HL-60 (cell line): ENCODE measurements around the gene PCDHA12.

Source experiments
- TF ChIP-seq, protein P1 (sequence below): IDR thresholded peaks from one replicate; pipeline ENCODE4 v1.5.1; 2011; ENCODE audit warnings: low read length, control low read depth, inconsistent platforms; ENCODE audit not compliant: insufficient read depth
- TF ChIP-seq, protein P2 (sequence below): IDR thresholded peaks from 2 replicates; pipeline ENCODE4 v1.6.1; 2012; ENCODE audit warnings: low read depth; ENCODE audit not compliant: insufficient replicate concordance

DNA sequence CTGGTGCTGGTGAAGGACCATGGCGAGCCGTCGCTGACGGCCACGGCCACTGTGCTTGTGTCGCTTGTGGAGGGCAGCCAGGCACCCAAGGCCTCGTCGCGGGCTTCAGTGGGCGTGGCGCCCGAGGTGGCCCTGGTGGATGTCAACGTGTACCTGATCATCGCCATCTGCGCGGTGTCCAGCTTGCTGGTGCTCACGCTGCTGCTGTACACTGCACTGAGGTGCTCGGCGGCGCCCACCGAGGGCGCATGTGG, 17.2 kb upstream of the PCDHA12 start:
- TF ChIP-seq, protein P1, sequence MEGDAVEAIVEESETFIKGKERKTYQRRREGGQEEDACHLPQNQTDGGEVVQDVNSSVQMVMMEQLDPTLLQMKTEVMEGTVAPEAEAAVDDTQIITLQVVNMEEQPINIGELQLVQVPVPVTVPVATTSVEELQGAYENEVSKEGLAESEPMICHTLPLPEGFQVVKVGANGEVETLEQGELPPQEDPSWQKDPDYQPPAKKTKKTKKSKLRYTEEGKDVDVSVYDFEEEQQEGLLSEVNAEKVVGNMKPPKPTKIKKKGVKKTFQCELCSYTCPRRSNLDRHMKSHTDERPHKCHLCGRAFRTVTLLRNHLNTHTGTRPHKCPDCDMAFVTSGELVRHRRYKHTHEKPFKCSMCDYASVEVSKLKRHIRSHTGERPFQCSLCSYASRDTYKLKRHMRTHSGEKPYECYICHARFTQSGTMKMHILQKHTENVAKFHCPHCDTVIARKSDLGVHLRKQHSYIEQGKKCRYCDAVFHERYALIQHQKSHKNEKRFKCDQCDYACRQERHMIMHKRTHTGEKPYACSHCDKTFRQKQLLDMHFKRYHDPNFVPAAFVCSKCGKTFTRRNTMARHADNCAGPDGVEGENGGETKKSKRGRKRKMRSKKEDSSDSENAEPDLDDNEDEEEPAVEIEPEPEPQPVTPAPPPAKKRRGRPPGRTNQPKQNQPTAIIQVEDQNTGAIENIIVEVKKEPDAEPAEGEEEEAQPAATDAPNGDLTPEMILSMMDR, result no peak
- TF ChIP-seq, protein P2, sequence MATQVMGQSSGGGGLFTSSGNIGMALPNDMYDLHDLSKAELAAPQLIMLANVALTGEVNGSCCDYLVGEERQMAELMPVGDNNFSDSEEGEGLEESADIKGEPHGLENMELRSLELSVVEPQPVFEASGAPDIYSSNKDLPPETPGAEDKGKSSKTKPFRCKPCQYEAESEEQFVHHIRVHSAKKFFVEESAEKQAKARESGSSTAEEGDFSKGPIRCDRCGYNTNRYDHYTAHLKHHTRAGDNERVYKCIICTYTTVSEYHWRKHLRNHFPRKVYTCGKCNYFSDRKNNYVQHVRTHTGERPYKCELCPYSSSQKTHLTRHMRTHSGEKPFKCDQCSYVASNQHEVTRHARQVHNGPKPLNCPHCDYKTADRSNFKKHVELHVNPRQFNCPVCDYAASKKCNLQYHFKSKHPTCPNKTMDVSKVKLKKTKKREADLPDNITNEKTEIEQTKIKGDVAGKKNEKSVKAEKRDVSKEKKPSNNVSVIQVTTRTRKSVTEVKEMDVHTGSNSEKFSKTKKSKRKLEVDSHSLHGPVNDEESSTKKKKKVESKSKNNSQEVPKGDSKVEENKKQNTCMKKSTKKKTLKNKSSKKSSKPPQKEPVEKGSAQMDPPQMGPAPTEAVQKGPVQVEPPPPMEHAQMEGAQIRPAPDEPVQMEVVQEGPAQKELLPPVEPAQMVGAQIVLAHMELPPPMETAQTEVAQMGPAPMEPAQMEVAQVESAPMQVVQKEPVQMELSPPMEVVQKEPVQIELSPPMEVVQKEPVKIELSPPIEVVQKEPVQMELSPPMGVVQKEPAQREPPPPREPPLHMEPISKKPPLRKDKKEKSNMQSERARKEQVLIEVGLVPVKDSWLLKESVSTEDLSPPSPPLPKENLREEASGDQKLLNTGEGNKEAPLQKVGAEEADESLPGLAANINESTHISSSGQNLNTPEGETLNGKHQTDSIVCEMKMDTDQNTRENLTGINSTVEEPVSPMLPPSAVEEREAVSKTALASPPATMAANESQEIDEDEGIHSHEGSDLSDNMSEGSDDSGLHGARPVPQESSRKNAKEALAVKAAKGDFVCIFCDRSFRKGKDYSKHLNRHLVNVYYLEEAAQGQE, result no peak
